Kidney (tissue), 14 donors: ENCODE measurements around the gene ACOX2. TPM values are rescaled to one million over a fixed set of nuclear protein-coding genes. Genes with fewer than 3 reads are reported as not detected.
A peak's percentile ranks its signal among the peaks of the same experiment; 100 is the strongest.

Source experiments
- DNase-seq, 5 donors: peaks; one replicate each; pipeline ENCODE4 v3.0.0-alpha.2; 2013 to 2020
- FAIRE-seq: peaks from 2 replicates; lab custom pipeline; 2012; peaks lifted over from hg19 to GRCh38; lab: Jason Lieb, UNC
- H3K27ac ChIP-seq, 2 donors: one replicate each; pipeline ENCODE4 v1.7.0; 2013; ENCODE audit warnings: low read depth in 2 of 2, low read length in 2 of 2, inconsistent platforms in 1 of 2
- H3K27me3 ChIP-seq: one replicate; pipeline ENCODE4 v1.7.1; 2013; ENCODE audit warnings: low read length, inconsistent platforms; ENCODE audit not compliant: control insufficient read depth, insufficient read depth
- H3K36me3 ChIP-seq, 3 donors: one replicate each; pipeline versions ENCODE4 v1.7.0 to v1.7.1; 2013; ENCODE audit warnings: low read length in 3 of 3, control low read depth in 1 of 3, inconsistent platforms in 1 of 3; ENCODE audit not compliant: insufficient read depth in 3 of 3, control insufficient read depth in 2 of 3
- H3K4me1 ChIP-seq, 3 donors: one replicate each; pipeline versions ENCODE4 v1.7.0 to v1.7.1; 2013; ENCODE audit warnings: low read length in 3 of 3, inconsistent platforms in 1 of 3, low read depth in 1 of 3; ENCODE audit not compliant: control insufficient read depth in 2 of 3, insufficient read depth in 2 of 3
- H3K4me3 ChIP-seq, 3 donors: one replicate each; pipeline versions ENCODE4 v1.7.0 to v1.8.1; 2013; ENCODE audit warnings: low read length in 3 of 3, control low read depth in 1 of 3, inconsistent platforms in 1 of 3
- H3K9ac ChIP-seq, 3 donors: one replicate each; pipeline versions ENCODE4 v1.7.0 to v1.7.1; 2013; ENCODE audit warnings: low read length in 3 of 3, control low read depth in 1 of 3, inconsistent platforms in 1 of 3
- H3K9me3 ChIP-seq, 3 donors: one replicate each; pipeline versions ENCODE4 v1.7.0 to v1.7.1; 2013; ENCODE audit warnings: low read length in 3 of 3, control low read depth in 1 of 3, inconsistent platforms in 1 of 3; ENCODE audit not compliant: control insufficient read depth in 2 of 3, insufficient read depth in 1 of 3
- intact Hi-C: fragments of 100-400 bp; cut with DNase I; formaldehyde crosslinking; loops from one replicate; pipeline ENCODE4 v1.11.1; 2022
- polyA plus RNA-seq: library from polyadenylated mRNA; stranded (reverse); fragments of 350-450 nt; fragmentation: Illumina TruSeq; extraction: RNeasy Lipid Tissue Mini Kit (QIAGEN cat#74804); gene quantifications from one replicate; pipeline ENCODE4 v1.2.3, GENCODE V29; 2014; ENCODE audit warnings: low read depth, low replicate concordance; ENCODE audit not compliant: insufficient read depth
- total RNA-seq: library from RNA; stranded (reverse); fragmentation: NEBNext Ultra II Directional; extraction: Animal tissue kit (Norgen Biotek cat#: 25700); gene quantifications from one replicate; pipeline ENCODE4 v1.2.1, GENCODE V29; 2021
- TF ChIP-seq, protein P1 (sequence below): IDR thresholded peaks from 3 replicates; pipeline ENCODE4 v1.5.1; 2012; ENCODE audit warnings: mild to moderate bottlenecking, moderate library complexity, borderline replicate concordance; ENCODE audit not compliant: insufficient read depth; ENCODE audit errors: extremely low read depth
- donor health status: control.
- donor health status: control.
- donor health status: control.
- donor health status: control.
- donor health status: control.
- donor health status: DM: yes; HTN: yes; CAD: no.
- donor health status: Normal renal cell carcinoma (clear cell type).

The ACOX2 gene
- total and polyA plus RNA-seq, 2 donors from 2014 or later = 18.6 to 85.5 TPM

DNA sequence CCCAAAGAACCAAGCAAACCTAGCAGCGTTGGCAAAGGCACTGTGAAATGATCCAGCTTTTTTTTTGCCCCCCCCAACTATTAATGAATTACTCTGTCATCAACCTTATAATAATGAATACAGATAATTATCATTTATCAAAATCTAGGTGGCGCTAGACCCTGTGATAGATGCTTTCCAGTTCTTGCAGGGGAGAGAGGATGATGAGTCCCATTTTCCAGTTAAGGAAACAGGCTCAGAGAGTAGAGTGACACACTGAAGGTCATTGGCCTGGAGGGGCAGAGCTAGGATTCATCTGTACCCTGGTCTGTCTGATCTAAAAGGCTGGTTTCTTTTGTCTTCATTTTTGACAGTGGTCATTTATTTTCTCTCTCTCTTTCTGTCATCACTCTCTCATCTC is 5.0 kb downstream of the ACOX2 start:
- FAIRE-seq (no peak), DNase-seq (no peak)
- H3K36me3 ChIP-seq = peaks cover 0 to 36% (median 6%) of the 10 kb centered on the region in 3 donors
- intact Hi-C loops = no loop called here
- no peak overlapping the region for H3K27ac ChIP-seq
- peak overlapping the region in 1 of 3 donors; percentile 34 for H3K9ac ChIP-seq
- H3K9me3 ChIP-seq = no peaks in the 10 kb centered on the region
- no peaks in the 10 kb centered on the region for H3K27me3 ChIP-seq
- TF ChIP-seq, protein P1, sequence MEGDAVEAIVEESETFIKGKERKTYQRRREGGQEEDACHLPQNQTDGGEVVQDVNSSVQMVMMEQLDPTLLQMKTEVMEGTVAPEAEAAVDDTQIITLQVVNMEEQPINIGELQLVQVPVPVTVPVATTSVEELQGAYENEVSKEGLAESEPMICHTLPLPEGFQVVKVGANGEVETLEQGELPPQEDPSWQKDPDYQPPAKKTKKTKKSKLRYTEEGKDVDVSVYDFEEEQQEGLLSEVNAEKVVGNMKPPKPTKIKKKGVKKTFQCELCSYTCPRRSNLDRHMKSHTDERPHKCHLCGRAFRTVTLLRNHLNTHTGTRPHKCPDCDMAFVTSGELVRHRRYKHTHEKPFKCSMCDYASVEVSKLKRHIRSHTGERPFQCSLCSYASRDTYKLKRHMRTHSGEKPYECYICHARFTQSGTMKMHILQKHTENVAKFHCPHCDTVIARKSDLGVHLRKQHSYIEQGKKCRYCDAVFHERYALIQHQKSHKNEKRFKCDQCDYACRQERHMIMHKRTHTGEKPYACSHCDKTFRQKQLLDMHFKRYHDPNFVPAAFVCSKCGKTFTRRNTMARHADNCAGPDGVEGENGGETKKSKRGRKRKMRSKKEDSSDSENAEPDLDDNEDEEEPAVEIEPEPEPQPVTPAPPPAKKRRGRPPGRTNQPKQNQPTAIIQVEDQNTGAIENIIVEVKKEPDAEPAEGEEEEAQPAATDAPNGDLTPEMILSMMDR = peak; percentile 12
- H3K4me1 ChIP-seq = peaks cover 0 to 32% (median 31%) of the 10 kb centered on the region in 3 donors
- H3K4me3 ChIP-seq = no peak overlapping the region

DNA sequence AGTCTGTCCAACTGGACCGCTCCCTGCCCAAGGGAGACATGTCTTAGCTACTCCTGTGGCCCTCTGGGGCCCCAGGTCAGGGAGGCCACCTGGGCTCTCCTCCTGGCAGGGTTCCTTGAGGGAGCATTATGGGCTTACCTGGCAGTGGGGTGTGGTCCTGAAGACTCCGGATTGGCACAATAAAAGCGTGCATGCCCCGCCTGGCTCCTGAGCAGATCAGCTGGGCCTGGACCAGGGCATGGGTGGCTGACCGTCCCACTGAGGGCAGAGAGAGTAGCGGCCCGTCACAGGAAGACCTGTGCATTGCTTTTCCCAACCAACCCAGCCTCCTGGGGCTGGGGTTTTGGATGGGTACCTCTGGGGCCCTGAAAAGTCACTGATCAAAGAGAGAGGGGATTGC is 5.4 kb downstream of the ACOX2 start:
- intact Hi-C loops = no loop called here
- Histone ChIP-seq H3K4me1 (peaks cover 0 to 32% (median 28%) of the 10 kb centered on the region in 3 donors), H3K9ac (no peak overlapping the region), H3K27me3 (no peaks in the 10 kb centered on the region), H3K4me3 (no peak overlapping the region), H3K9me3 (no peaks in the 10 kb centered on the region), H3K27ac (no peak overlapping the region), H3K36me3 (peaks cover 0 to 40% (median 6%) of the 10 kb centered on the region in 3 donors)
- FAIRE-seq (no peak), DNase-seq (peak in 1 of 5 donors; percentile 69)
- TF ChIP-seq, protein P1 = no peak

DNA sequence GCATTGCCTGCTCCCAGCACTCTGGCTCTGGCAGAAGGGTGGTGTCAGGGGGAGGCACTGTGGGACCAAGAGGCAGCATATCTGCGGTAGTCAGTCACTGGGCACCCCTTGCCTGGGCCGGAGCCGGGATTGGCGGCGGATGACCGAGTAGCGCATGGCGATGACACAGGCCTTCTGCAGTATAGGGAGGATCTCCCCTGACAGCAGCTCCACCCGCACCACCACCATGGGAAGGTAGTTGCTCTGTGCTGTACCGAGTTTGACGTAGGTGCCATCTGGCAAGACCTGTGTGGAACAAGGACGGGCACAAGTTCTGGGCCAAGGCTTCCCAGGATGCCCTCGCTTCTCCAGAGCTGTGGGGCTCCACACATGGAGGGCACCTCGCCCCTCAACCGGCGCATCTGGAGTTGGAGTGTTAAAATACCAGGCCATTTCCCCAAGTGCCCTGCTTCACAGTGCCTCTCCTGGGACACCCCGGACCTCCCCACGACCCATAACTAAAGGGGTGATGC is 6.6 kb downstream of the ACOX2 start:
- peaks cover 0 to 24% (median 21%) of the 10 kb centered on the region in 3 donors for H3K4me1 ChIP-seq
- peak overlapping the region in 1 of 2 donors; percentile 5 for H3K27ac ChIP-seq
- no peak for FAIRE-seq
- peaks cover 0 to 40% (median 6%) of the 10 kb centered on the region in 3 donors for H3K36me3 ChIP-seq
- no peaks in the 10 kb centered on the region for H3K9me3 ChIP-seq
- TF ChIP-seq, protein P1 = no peak
- intact Hi-C loops = no loop called here
- no peak overlapping the region for H3K9ac ChIP-seq
- DNase-seq = peak in 1 of 5 donors; percentile 64
- no peak overlapping the region for H3K4me3 ChIP-seq
- H3K27me3 ChIP-seq = no peaks in the 10 kb centered on the region
